Measurements from ENCODE around the gene IL12RB2.

IL12RB2 gene

GRCh38 chr1:67431156-67431765, 123.6 kb downstream of the IL12RB2 start:
- H3K27ac ChIP-seq = peak overlapping the region; percentile 88 to 97 (median 95); a peak in 21 of 22 replicates
- H3K9me3 ChIP-seq (replicated peaks in 1 of 11) = no peaks in the 10 kb centered on the region
- H3K4me2 ChIP-seq = peak overlapping the region; percentile 71 to 91 (median 79)
- no peaks in the 10 kb centered on the region for H3K27me3 ChIP-seq
- H4K20me1 ChIP-seq = peaks cover 34 to 38% (median 35%) of the 10 kb centered on the region in 11 experiments
- TF ChIP-seq Cebpa-rat (IDR thresholded peaks at IDR 0.05) = no peak
- H3K4me1 ChIP-seq = peaks cover 38 to 53% (median 49%) of the 10 kb centered on the region in 10 experiments
- peak overlapping the region; percentile 81 to 99 (median 96) for H3K4me3 ChIP-seq
- peak overlapping the region; percentile 94 to 99 (median 97) for H3K9ac ChIP-seq
- H3K36me3 ChIP-seq = peaks cover under 1 to 34% (median 31%) of the 10 kb centered on the region in 11 experiments; a peak in 19 of 22 replicates

- H3K4me2 ChIP-seq = peak overlapping the region; percentile 71 to 91 (median 79)
- no peaks in the 10 kb centered on the region for H3K9me3 ChIP-seq (replicated peaks in 1 of 11)
- no peak for TF ChIP-seq Cebpa-rat (IDR thresholded peaks at IDR 0.05)
- H4K20me1 ChIP-seq = peaks cover 26 to 30% (median 28%) of the 10 kb centered on the region in 11 experiments
- H3K4me1 ChIP-seq = peaks cover 34 to 49% (median 42%) of the 10 kb centered on the region in 10 experiments
- no peaks in the 10 kb centered on the region for H3K27me3 ChIP-seq
- H3K9ac ChIP-seq = peak overlapping the region in 8 of 11 experiments; percentile 30 to 99 (median 97); a peak in 13 of 22 replicates
- H3K36me3 ChIP-seq = peaks cover 0 to 26% (median 23%) of the 10 kb centered on the region in 11 experiments; a peak in 16 of 22 replicates
- H3K27ac ChIP-seq = peak overlapping the region in 8 of 11 experiments; percentile 2 to 96 (median 92); a peak in 11 of 22 replicates
- H3K4me3 ChIP-seq = peak overlapping the region in 4 of 10 experiments; percentile 81 to 98 (median 96); a peak in 5 of 20 replicates
These were observed 124.4 kb downstream of the IL12RB2 start for GRCh38 chr1:67431869-67432578.

GRCh38 chr1:67432745-67433144, 125.1 kb downstream of the IL12RB2 start:
- H3K9ac ChIP-seq = no peak overlapping the region
- no peaks in the 10 kb centered on the region for H3K27me3 ChIP-seq
- H3K4me1 ChIP-seq = peaks cover 32 to 49% (median 38%) of the 10 kb centered on the region in 10 experiments
- peak overlapping the region; percentile 56 to 82 (median 76); a peak in 21 of 22 replicates for H3K4me2 ChIP-seq
- peaks cover 19 to 23% (median 21%) of the 10 kb centered on the region in 11 experiments for H4K20me1 ChIP-seq
- no peak for TF ChIP-seq Cebpa-rat (IDR thresholded peaks at IDR 0.05)
- peaks cover 0 to 19% (median 16%) of the 10 kb centered on the region in 11 experiments; a peak in 16 of 22 replicates for H3K36me3 ChIP-seq
- no peak overlapping the region for H3K4me3 ChIP-seq
- H3K9me3 ChIP-seq (replicated peaks in 1 of 11) = no peaks in the 10 kb centered on the region
- H3K27ac ChIP-seq = peak overlapping the region in 5 of 11 experiments; percentile 38 to 71 (median 64); a peak in 3 of 22 replicates

GRCh38 chr1:67433837-67434236, 126.2 kb downstream of the IL12RB2 start:
- Histone ChIP-seq H3K4me3 (no peak overlapping the region), H3K9ac (peak overlapping the region in 5 of 11 experiments; percentile 21 to 58 (median 43); a peak in 8 of 22 replicates), H3K4me2 (peak overlapping the region; percentile 56 to 82 (median 76)), H3K9me3 (replicated peaks in 1 of 11) (no peaks in the 10 kb centered on the region), H3K27ac (peak overlapping the region in 9 of 11 experiments; percentile 25 to 71 (median 59); a peak in 13 of 22 replicates), H3K36me3 (peaks cover 0 to 8% (median 6%) of the 10 kb centered on the region in 11 experiments; a peak in 15 of 22 replicates), H4K20me1 (peaks cover 8 to 12% (median 10%) of the 10 kb centered on the region in 11 experiments), H3K4me1 (peaks cover 32 to 49% (median 38%) of the 10 kb centered on the region in 10 experiments), H3K27me3 (no peaks in the 10 kb centered on the region)
- no peak for TF ChIP-seq Cebpa-rat (IDR thresholded peaks at IDR 0.05)

GRCh38 chr1:67434491-67434890, 126.8 kb downstream of the IL12RB2 start:
- Histone ChIP-seq H3K4me2 (peak overlapping the region in 9 of 11 experiments; percentile 59 to 82 (median 76); a peak in 12 of 22 replicates), H3K9me3 (replicated peaks in 1 of 11) (no peaks in the 10 kb centered on the region), H3K4me1 (peaks cover 32 to 49% (median 38%) of the 10 kb centered on the region in 10 experiments), H3K27ac (peak overlapping the region in 2 of 11 experiments; percentile 68 to 71; a peak in 2 of 22 replicates), H4K20me1 (peaks cover 2 to 5% (median 3%) of the 10 kb centered on the region in 11 experiments; a peak in 20 of 22 replicates), H3K36me3 (peaks cover 0 to 1% (median 0%) of the 10 kb centered on the region in 11 experiments; a peak in 2 of 22 replicates), H3K4me3 (no peak overlapping the region), H3K9ac (no peak overlapping the region), H3K27me3 (no peaks in the 10 kb centered on the region)
- TF ChIP-seq Cebpa-rat (IDR thresholded peaks at IDR 0.05) = no peak

GRCh38 chr1:67436511-67437055, 128.9 kb downstream of the IL12RB2 start:
- Histone ChIP-seq H3K4me1 (peaks cover 38 to 56% (median 45%) of the 10 kb centered on the region in 10 experiments), H3K36me3 (no peaks in the 10 kb centered on the region), H3K27me3 (no peaks in the 10 kb centered on the region), H3K4me3 (no peak overlapping the region), H4K20me1 (no peaks in the 10 kb centered on the region), H3K9ac (peak overlapping the region in 1 of 11 experiments; percentile 15; a peak in 1 of 22 replicates), H3K4me2 (peak overlapping the region in 2 of 11 experiments; percentile 44 to 66; a peak in 4 of 22 replicates), H3K27ac (peak overlapping the region in 3 of 11 experiments; percentile 7 to 21 (median 8); a peak in 1 of 22 replicates), H3K9me3 (replicated peaks in 1 of 11) (no peaks in the 10 kb centered on the region)
- no peak for TF ChIP-seq Cebpa-rat (IDR thresholded peaks at IDR 0.05)

- Histone ChIP-seq H4K20me1 (no peaks in the 10 kb centered on the region), H3K27me3 (no peaks in the 10 kb centered on the region), H3K9me3 (replicated peaks in 1 of 11) (no peaks in the 10 kb centered on the region), H3K9ac (no peak overlapping the region), H3K4me3 (no peak overlapping the region), H3K36me3 (no peaks in the 10 kb centered on the region), H3K27ac (no peak overlapping the region), H3K4me1 (peaks cover 34 to 51% (median 38%) of the 10 kb centered on the region in 10 experiments), H3K4me2 (no peak overlapping the region)
- TF ChIP-seq Cebpa-rat (IDR thresholded peaks at IDR 0.05) = no peak
These were observed 130.3 kb downstream of the IL12RB2 start for GRCh38 chr1:67437961-67438360.

- Histone ChIP-seq H3K36me3 (no peaks in the 10 kb centered on the region), H3K4me2 (no peak overlapping the region), H3K9ac (no peak overlapping the region), H3K27me3 (no peaks in the 10 kb centered on the region), H3K4me1 (peaks cover 19 to 36% (median 24%) of the 10 kb centered on the region in 10 experiments), H4K20me1 (no peaks in the 10 kb centered on the region), H3K9me3 (replicated peaks in 1 of 11) (no peaks in the 10 kb centered on the region), H3K27ac (no peak overlapping the region), H3K4me3 (no peak overlapping the region)
- TF ChIP-seq Cebpa-rat (IDR thresholded peaks at IDR 0.05) = no peak
These were observed 131.8 kb downstream of the IL12RB2 start for GRCh38 chr1:67439277-67440029.
